NCI-H187 treated with DMSO at 0.1 percent for 48 hours (cell line): ENCODE measurements around the gene CPNE5.

ENCODE experiments used
- DNase-seq: peaks from one replicate; lab custom pipeline; 2025; lab: John Stamatoyannopoulos, UW

Gene CPNE5

DNA sequence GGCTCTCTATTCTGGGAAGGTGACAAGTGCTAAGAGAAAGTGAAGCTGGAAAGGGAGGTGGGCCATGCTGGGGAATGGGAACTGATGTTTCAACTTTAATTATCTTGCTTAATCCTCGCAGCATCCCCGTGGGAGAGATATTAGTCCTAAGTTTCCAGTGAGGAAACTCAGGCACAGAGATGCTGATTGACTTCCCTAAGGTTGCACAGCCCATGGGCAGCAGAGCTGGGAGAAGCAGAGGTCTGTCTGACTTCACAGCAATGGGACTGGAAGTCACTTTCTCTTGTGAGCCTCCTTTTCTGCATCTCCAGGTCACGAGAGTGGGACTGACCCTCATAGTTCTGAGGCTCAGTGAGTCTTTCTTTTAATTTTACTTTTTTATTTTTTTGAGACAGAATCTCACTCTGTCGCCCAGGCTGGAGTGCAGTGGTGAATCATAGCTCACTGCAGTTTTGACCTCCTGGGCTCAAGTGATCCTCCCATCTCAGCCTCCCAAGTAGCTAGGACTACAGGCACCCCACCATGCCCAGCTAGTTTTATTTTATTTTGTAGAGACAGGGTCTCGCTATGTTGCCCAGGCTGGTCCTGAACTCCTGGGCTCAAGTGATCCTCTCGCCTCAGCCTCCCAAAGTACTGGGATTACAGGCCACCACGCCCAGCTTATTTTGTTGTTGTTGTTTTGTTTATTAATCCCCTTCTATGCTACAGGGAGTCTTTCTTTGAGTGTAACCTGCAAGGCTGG, 139.0 kb downstream of the CPNE5 start:
- no peak for DNase-seq

DNA sequence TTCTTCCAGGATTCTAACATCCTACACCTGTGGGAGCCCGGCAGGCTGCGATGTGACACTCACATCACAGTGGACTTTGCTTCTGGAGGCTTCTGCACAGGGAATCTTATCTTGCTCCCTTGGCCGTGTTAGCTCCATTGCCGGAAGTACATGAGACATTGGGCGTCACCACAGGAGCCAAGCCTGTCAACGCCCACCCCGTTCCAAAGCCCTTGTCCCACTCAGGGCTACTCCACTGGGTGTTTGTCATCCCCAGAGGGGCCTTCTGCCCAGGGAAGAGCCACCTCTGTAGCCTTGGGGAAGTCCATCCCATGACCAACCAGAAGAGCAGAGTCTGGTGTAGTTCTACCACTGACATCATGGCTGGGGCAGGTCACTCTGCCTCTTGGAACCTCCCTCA, 139.9 kb downstream of the CPNE5 start:
- no peak for DNase-seq

DNA sequence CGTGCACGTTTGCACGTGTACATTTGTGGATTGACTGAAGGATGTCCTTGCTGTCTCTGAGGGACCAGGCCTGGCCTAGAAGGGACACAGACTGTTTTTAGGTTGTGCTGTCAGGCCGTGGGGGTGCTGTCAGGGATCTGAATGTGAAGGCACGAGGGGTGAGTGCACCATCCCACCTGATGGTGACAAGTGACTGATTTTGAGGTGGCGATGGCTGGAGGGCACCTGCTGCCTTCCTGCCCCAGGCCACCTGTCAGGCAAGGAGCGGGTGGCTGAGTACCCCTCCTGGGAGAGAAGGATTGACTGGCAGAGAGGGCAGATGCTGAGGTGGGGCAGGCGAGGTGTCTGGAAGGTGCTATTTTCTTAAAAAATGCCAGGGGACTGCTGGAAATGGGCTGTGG, 140.4 kb downstream of the CPNE5 start:
- no peak for DNase-seq

DNA sequence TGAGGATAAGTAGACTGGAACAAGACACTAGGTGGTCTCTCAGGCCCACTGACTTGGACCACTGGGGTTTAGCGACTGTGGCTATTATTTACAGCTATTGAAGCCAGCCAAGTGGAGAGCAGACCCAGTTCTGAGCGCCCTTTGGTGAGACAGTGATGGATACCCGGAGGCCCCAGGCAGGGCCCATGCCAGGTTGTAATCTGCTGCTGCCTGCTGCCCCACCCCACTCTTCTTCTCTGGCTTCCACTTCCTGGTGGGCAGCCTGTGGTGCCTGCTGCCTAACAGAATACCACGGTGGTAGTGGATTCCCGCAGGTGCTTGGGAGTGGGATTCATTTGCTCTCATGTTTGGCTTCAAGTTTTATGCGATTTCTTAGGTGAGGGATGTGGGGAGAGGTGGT, 141.0 kb downstream of the CPNE5 start:
- no peak for DNase-seq

DNA sequence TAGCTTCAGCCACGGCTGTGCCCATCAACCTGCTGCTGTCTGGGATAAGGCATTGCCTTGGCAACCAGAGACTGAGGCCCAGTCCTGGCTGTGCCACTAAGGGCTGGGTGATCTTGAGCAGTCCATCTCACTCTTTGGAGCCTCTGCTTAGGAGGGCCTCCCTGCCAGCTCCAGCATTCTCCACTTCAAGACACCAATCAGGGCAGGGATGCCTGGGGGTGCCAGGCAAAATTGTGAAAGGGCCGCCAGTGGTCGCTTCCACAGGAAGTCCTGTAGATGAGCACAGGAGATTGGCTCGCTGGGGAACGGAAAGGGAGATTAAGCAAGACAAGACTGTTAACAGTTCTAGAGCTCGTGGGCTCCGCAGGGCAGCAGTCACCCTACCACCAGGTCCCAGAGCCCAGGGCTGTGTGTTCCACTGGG, 141.8 kb downstream of the CPNE5 start, which contains the start of gene RAB44:
TSS of gene RAB44 (plus strand) at position 346 of the 423 bp plus-strand sequence. CDS start 6,410 bp downstream, outside the sequence.
- DNase-seq, result no peak

DNA sequence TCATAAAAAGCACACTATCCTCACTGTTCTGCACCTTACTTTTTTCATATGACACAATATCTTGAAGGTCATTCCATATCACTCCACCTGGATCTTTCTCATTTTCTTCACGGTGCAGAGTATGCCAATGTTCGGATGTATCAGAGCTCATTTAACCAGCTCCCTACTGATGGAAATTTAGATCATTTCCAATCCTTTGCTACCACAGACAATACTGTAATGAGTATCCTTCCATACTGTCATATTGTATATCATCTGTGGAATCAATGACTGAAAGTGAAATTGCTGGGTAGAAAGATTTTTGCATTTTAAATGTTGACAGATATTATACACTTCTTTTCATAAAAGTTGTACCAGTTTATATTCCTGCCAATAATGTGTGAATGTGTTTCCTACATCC, 143.8 kb downstream of the CPNE5 start:
- no peak for DNase-seq

DNA sequence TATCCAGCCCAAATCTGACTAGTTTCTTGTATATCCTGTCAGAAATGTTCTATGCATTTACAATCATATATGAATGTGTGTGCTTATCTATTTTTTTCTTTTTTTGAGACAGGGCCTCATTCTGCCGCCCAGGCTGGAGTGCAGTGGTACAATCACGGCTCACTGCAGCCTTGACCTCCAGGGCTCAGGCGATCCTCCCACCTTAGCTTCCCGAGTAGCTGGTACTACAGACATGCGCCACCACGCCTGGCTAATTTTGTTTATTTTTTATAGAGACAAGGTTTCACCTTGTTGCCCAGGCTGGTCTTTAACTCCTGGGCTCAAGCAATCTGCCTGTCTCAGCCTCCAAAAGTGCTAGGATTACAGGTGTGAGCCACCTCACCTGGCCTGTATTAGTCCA, 144.6 kb downstream of the CPNE5 start:
- no peak for DNase-seq

DNA sequence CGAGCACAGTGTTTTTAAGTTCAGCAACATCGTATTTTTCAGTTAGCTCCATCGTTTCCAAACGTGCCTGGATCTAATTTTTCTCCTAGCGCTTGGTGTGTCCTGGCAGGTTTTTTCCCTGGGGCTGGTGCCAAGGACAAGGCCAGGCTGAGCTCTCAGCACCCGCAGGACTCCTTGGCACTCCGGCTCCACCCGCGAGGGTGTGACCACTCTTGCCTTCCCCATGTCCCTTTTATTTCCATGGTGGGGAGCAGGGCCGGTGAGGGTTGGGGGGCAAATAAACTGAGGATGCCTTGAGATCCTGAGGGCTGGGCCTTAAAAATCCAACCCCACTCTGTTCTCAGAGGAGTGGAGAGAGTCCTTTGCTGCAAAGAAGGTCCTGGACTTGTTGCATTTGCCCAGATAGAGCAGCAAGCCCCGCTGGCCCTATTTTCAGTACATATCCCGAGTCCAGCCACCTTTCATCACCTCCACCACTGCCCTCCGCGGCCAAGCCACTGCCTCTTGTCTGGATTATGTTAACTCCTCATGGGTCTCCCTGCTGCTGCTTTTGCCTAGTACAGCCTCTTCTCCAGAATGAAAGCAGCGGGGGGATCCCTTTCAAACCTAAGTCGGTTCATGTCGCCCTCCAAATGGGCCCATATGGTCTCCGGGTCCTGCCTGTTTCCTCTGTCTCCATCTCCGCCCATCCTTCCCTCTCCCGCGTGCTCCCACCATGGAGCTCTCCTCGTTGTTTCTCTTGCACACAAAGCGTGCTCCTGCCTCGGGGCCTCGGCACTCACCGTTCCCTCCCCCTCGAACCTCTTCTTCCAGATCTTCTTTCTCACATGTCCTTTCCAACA, 146.2 kb downstream of the CPNE5 start:
- DNase-seq, result no peak

DNA sequence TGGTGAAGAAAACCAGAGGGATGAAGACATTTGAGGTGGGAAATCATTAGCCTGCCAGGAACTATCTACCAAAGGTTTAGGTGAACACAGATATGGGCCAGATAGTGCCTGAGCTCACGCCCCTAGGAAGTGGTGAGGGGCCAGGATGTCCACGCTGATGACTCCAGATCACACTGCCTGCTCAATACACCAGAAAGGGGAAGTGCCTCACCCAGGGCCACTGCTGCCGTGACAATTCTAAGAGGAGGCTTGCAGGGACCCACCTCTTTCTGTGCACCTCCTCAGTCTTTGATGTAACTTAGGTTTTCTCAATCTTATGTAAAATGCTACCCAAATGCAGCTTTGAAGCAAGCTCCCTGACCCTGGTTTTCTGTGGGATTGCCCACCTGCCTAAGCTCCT, 147.0 kb downstream of the CPNE5 start:
- no peak for DNase-seq

DNA sequence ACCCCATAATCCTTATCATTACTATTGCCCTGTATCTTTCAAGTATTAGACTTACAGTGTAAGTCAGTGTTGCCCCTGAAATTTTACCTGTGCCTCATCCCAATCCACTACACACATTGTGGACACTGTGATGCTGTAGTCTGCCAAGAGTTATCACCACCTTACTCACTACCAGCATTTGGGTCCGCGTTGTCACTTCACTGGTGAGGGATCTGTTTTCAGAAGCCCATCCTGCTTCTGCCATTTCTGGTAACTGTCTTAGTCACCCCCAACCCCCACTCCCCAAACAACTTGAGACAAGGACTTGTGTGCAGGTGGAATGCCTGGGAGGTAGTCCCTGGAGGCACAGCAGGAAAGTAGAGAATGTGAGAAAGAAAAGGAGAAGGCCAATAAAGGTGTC, 147.6 kb downstream of the CPNE5 start:
- no peak for DNase-seq

DNA sequence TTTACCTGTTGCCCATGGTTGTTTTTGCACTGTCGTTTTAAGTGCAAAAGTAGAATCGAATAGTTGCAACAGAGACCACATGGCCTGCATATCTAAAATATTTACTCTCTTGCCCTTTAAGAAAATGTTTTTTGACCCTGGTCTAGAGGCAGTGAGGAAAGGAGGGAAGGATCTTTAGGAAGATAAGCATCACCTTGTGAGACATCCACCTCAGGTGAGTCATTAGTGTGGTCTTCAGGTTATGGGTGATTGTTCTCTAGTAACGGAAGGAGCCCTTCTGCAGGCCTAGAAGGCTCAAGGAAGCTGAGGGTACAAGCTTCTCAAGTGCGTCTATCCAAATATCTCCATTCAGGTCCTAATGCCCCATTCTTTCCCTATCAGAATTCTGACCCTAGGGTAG, 148.2 kb downstream of the CPNE5 start:
- DNase-seq, result no peak
